Suprapubic skin (tissue), 4 donors: ENCODE results near the gene SMARCE1.

Experiments
- EP300 ChIP-seq: sonication (generic); formaldehyde crosslinking; IDR thresholded peaks from one replicate; pipeline ENCODE4 v1.6.1; 2017; ENCODE audit warnings: antibody characterized with exemption
- POLR2A ChIP-seq, 2 donors: fragments of 450-650 bp; IDR thresholded peaks; one replicate each; pipeline ENCODE4 v1.6.1; 2017; ENCODE audit warnings: antibody characterized with exemption in 2 of 2, mild to moderate bottlenecking in 2 of 2, moderate library complexity in 2 of 2
- POLR2AphosphoS5 ChIP-seq, 3 donors: sonication (generic); formaldehyde crosslinking; IDR thresholded peaks; one replicate each; pipeline ENCODE4 v1.6.1; 2017; ENCODE audit warnings: antibody characterized with exemption in 3 of 3
- TF ChIP-seq, protein P1 (sequence below), 2 donors: fragments of 200-600 bp in 1 of 2; fragments of 450-650 bp in 1 of 2; sonication (generic) in 1 of 2; IDR thresholded peaks; one replicate each; pipeline ENCODE4 v1.5.1; 2016 to 2019; ENCODE audit warnings: antibody characterized with exemption in 2 of 2, mild to moderate bottlenecking in 1 of 2, moderate library complexity in 1 of 2

- no peak for TF ChIP-seq POLR2A (IDR thresholded peaks at IDR 0.05)
- TF ChIP-seq, protein P1, sequence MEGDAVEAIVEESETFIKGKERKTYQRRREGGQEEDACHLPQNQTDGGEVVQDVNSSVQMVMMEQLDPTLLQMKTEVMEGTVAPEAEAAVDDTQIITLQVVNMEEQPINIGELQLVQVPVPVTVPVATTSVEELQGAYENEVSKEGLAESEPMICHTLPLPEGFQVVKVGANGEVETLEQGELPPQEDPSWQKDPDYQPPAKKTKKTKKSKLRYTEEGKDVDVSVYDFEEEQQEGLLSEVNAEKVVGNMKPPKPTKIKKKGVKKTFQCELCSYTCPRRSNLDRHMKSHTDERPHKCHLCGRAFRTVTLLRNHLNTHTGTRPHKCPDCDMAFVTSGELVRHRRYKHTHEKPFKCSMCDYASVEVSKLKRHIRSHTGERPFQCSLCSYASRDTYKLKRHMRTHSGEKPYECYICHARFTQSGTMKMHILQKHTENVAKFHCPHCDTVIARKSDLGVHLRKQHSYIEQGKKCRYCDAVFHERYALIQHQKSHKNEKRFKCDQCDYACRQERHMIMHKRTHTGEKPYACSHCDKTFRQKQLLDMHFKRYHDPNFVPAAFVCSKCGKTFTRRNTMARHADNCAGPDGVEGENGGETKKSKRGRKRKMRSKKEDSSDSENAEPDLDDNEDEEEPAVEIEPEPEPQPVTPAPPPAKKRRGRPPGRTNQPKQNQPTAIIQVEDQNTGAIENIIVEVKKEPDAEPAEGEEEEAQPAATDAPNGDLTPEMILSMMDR (IDR thresholded peaks at IDR 0.05), result no peak
- no peak for TF ChIP-seq POLR2AphosphoS5 (IDR thresholded peaks at IDR 0.05)
- TF ChIP-seq EP300, result no peak
Measured at GRCh38 chr17:40696651-40697072, 49.0 kb upstream of the SMARCE1 start.
